HepG2 (cell line): ENCODE results near the gene CHDH. TPM values are rescaled to one million over a fixed set of nuclear protein-coding genes. Genes with fewer than 3 reads are reported as not detected.
A peak's percentile ranks its signal among the peaks of the same experiment; 100 is the strongest.

ENCODE experiments used
- GPN1 ChIP-seq: sonication (generic); formaldehyde crosslinking; IDR thresholded peaks from 2 replicates; pipeline ENCODE4 v1.5.1; 2020; ENCODE audit warnings: missing genetic modification reagents, borderline replicate concordance
- HNRNPLL ChIP-seq: fragments of 200-400 bp; formaldehyde crosslinking; IDR thresholded peaks from 2 replicates; pipeline ENCODE4 v1.6.1; 2017; ENCODE audit warnings: mild to moderate bottlenecking, low read depth, low read length; ENCODE audit not compliant: poor library complexity, severe bottlenecking
- KAT2B ChIP-seq: fragments of 150-350 bp; IDR thresholded peaks from 2 replicates; pipeline ENCODE4 v1.6.1; 2014; ENCODE audit warnings: low read depth, low read length, borderline replicate concordance
- KIAA2018 ChIP-seq: sonication (generic); formaldehyde crosslinking; IDR thresholded peaks from 2 replicates; pipeline ENCODE4 v1.5.0; 2020; ENCODE audit warnings: mild to moderate bottlenecking, missing genetic modification reagents, borderline replicate concordance
- MEF2D ChIP-seq: sonication (generic); formaldehyde crosslinking; IDR thresholded peaks from 2 replicates; pipeline ENCODE4 v1.5.1; 2020; ENCODE audit warnings: mild to moderate bottlenecking, missing genetic modification reagents
- MYPOP ChIP-seq: sonication (generic); formaldehyde crosslinking; IDR thresholded peaks from 2 replicates; pipeline ENCODE4 v1.8.1; 2023; ENCODE audit warnings: mild to moderate bottlenecking, moderate library complexity, missing genetic modification reagents
- SMAD9 ChIP-seq: sonication (generic); formaldehyde crosslinking; IDR thresholded peaks from 2 replicates; pipeline ENCODE4 v1.5.1; 2020; ENCODE audit warnings: mild to moderate bottlenecking, missing genetic modification reagents
- TRIM22 ChIP-seq: fragments of 450-650 bp; IDR thresholded peaks from 2 replicates; pipeline ENCODE4 v1.6.1; 2017
- ZNF33A ChIP-seq: sonication (generic); formaldehyde crosslinking; IDR thresholded peaks from 2 replicates; pipeline ENCODE4 v1.5.1; 2020; ENCODE audit warnings: missing genetic modification reagents, mild to moderate bottlenecking, moderate library complexity, borderline replicate concordance
- ZNF350 ChIP-seq: sonication (generic); formaldehyde crosslinking; IDR thresholded peaks from 2 replicates; pipeline ENCODE4 v1.4.0; 2020; ENCODE audit warnings: mild to moderate bottlenecking, low read depth, missing genetic modification reagents, borderline replicate concordance
- ZNF431 ChIP-seq: sonication (generic); formaldehyde crosslinking; IDR thresholded peaks from 2 replicates; pipeline ENCODE4 v1.9.0; 2022; ENCODE audit warnings: missing genetic modification reagents, low read depth, mild to moderate bottlenecking, borderline replicate concordance
- ZNF562 ChIP-seq: sonication (generic); formaldehyde crosslinking; IDR thresholded peaks from 2 replicates; pipeline ENCODE4 v1.8.0; 2022; ENCODE audit warnings: missing genetic modification reagents, borderline replicate concordance
- ZNF687 ChIP-seq: sonication (generic); formaldehyde crosslinking; IDR thresholded peaks from 2 replicates; pipeline ENCODE4 v1.5.1; 2020; ENCODE audit warnings: mild to moderate bottlenecking, missing genetic modification reagents, moderate library complexity
- polyA plus RNA-seq, 8 experiments: library from polyadenylated mRNA; depleted of rRNA in 3 of 8; stranded (reverse) in 7 of 8; unstranded in 1 of 8; fragments of >200 nt; fragmentation: Illumina TruSeq in 4 of 8; extraction: Trizol in 4 of 8; gene quantifications; 2 replicates each; pipeline versions ENCODE4 v1.2.1 to v1.2.3, GENCODE V29; 2011 to 2016; ENCODE audit warnings: low read depth in 4 of 8, missing spikeins in 1 of 8, mixed read lengths in 1 of 8; ENCODE audit not compliant: insufficient read depth in 1 of 8
- total RNA-seq, 5 experiments: library from RNA; depleted of rRNA; stranded (reverse); fragments of >200 nt; fragmentation: Illumina TruSeq; extraction: Trizol; gene quantifications; 2 replicates each; pipeline ENCODE4 v1.2.3, GENCODE V29; 2016; ENCODE audit warnings: low read depth in 1 of 5

The CHDH gene
- total and polyA plus RNA-seq, 2 of the 13 experiments (the other 11 are each of a cell fraction or from before 2014, with no cell fraction given): 28.1 to 48.9 TPM

GRCh38 chr3:53846134-53846850 lies at the start of gene CHDH, which contains the start of gene IL17RB (continued):
- TF ChIP-seq ZNF687 (CRISPR knock-in tag): peak; percentile 94
- TF ChIP-seq KAT2B: no peak
- TF ChIP-seq GPN1 (CRISPR knock-in tag): peak; percentile 33; the same call in 1 of the 2 replicates
- TF ChIP-seq MEF2D (CRISPR knock-in tag): peak; percentile 77
- TF ChIP-seq HNRNPLL: peak; percentile 87
- TF ChIP-seq ZNF350 (CRISPR knock-in tag): 0 out of 2 replicates have a peak, but pooled peaks have one; percentile 58
- TF ChIP-seq KIAA2018 (CRISPR knock-in tag): peak; percentile 68; the same call in 1 of the 2 replicates
- peak; percentile 36; the same call in 1 of the 2 replicates for TF ChIP-seq ZNF431
- peak; percentile 63 for TF ChIP-seq ZNF562 (CRISPR knock-in tag)
- TF ChIP-seq MYPOP (CRISPR knock-in tag): peak; percentile 95
- no peak for TF ChIP-seq TRIM22
- TF ChIP-seq ZNF33A: 0 out of 2 replicates have a peak, but pooled peaks have one; percentile 38
- no peak for TF ChIP-seq SMAD9 (CRISPR knock-in tag)
